GM19467 (cell line): ENCODE data around the gene PIP5KL1.
A peak's percentile ranks its signal among the peaks of the same experiment; 100 is the strongest.

ENCODE experiments used
- ATAC-seq: cut with Tn5 transposase; IDR thresholded peaks from one replicate; pipeline ENCODE4 v1.9.1; 2021; ENCODE audit warnings: mild to moderate bottlenecking, moderate library complexity; ENCODE audit not compliant: unreplicated experiment

Gene PIP5KL1

GRCh38 chr9:127950513-127951289 lies 20.1 kb upstream of the PIP5KL1 start:
- no peak for ATAC-seq

- ATAC-seq = no peak
Observed at GRCh38 chr9:127949827-127950512, 19.4 kb upstream of the PIP5KL1 start.

- ATAC-seq = no peak
Observed at GRCh38 chr9:127947841-127948710, 17.5 kb upstream of the PIP5KL1 start.

GRCh38 chr9:127946728-127947127 lies 16.2 kb upstream of the PIP5KL1 start:
- ATAC-seq = no peak

- ATAC-seq = no peak
Observed at GRCh38 chr9:127945942-127946341, 15.4 kb upstream of the PIP5KL1 start.

- no peak for ATAC-seq
Observed at GRCh38 chr9:127945338-127945737, 14.8 kb upstream of the PIP5KL1 start.

- no peak for ATAC-seq
Observed at GRCh38 chr9:127944586-127945218, 14.1 kb upstream of the PIP5KL1 start.

- no peak for ATAC-seq
Observed at GRCh38 chr9:127943731-127944144, 13.2 kb upstream of the PIP5KL1 start.

- no peak for ATAC-seq
Observed at GRCh38 chr9:127943011-127943662, 12.6 kb upstream of the PIP5KL1 start.

GRCh38 chr9:127942216-127943010 lies 11.8 kb upstream of the PIP5KL1 start:
- no peak for ATAC-seq

- ATAC-seq = no peak
Observed at GRCh38 chr9:127941961-127942215, 11.3 kb upstream of the PIP5KL1 start.

GRCh38 chr9:127941062-127941960 lies 10.7 kb upstream of the PIP5KL1 start:
- no peak for ATAC-seq

- ATAC-seq = no peak
Observed at GRCh38 chr9:127940593-127940992, 10.0 kb upstream of the PIP5KL1 start.

- no peak for ATAC-seq
Observed at GRCh38 chr9:127938298-127938690, 7.7 kb upstream of the PIP5KL1 start.

GRCh38 chr9:127937388-127938297 lies 7.1 kb upstream of the PIP5KL1 start, which contains the start of gene DPM2:
Gene DPM2, minus strand, starts transcription at chr9:127937854. Its CDS starts 34 bp downstream, at chr9:127937820.
- peak; percentile 84 for ATAC-seq

GRCh38 chr9:127937056-127937387 lies 6.4 kb upstream of the PIP5KL1 start:
- no peak for ATAC-seq

- ATAC-seq = no peak
Observed at GRCh38 chr9:127936347-127936852, 5.8 kb upstream of the PIP5KL1 start.

- no peak for ATAC-seq
Observed at GRCh38 chr9:127935765-127936221, 5.2 kb upstream of the PIP5KL1 start.
